ENCODE data around the gene DHH. TPM values are rescaled to one million over a fixed set of nuclear protein-coding genes. Genes with fewer than 3 reads are reported as not detected.
A peak's percentile ranks its signal among the peaks of the same experiment; 100 is the strongest.

DHH gene
- total and polyA plus RNA-seq, 10 of the 15 experiments (the other 5 are each of a cell fraction or from before 2014, with no cell fraction given), result 0.01 TPM; not detected in 9

DNA sequence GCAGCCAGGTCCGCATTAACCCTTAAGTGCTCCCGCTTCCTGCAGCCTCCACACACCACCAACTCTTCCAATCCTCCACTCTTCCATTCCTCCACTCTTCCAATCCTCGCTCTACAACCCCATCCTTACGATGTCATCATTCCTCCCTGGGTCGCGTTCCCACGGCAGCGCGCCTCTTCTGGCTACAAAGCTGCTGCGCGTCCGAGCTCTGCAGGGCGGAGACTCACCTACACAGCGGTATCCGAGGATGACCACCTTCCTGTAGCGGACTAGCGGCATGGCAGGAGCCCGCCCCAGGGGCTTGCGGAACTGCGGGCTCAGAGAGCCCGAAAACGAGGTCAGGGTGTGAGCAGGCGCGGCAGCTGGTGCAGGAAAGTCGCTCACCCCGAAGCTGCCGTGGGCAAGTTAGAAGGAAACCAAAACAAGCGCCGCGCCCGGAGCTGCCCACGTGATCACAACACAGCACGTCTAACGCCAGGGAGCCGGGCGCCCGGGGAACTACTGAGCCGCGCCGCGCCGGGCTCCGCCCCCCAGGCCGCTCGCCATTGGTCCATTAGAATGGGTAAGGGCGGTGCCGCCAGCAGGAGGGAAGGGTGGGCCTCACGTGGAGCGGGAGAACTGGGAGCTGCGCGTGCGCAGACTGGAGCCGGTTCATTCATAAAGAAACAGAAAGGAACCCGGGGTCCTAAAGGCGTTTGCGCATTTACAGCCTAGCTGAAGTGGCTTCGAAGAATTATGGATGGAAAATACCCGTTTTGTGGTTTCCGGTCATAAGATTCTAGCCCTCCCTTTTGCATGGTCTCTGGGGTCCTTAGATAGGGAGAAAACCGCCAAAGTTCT, 24.9 kb downstream of the DHH start, which contains the start of gene RHEBL1 (continued):
- no peak; the same call in 1 of the 2 replicates for TF ChIP-seq RFX5 (IDR thresholded peaks at IDR 0.05; ENCODE audit: low read depth, low read length)
- peak; percentile 79 for TF ChIP-seq POLR2A (IDR thresholded peaks at IDR 0.05; ENCODE audit: low read depth, low read length)
- TF ChIP-seq, protein P1, sequence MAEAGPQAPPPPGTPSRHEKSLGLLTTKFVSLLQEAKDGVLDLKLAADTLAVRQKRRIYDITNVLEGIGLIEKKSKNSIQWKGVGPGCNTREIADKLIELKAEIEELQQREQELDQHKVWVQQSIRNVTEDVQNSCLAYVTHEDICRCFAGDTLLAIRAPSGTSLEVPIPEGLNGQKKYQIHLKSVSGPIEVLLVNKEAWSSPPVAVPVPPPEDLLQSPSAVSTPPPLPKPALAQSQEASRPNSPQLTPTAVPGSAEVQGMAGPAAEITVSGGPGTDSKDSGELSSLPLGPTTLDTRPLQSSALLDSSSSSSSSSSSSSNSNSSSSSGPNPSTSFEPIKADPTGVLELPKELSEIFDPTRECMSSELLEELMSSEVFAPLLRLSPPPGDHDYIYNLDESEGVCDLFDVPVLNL (IDR thresholded peaks at IDR 0.05; ENCODE audit: low read depth, low read length), result peak; percentile 76
- TF ChIP-seq, protein P2, sequence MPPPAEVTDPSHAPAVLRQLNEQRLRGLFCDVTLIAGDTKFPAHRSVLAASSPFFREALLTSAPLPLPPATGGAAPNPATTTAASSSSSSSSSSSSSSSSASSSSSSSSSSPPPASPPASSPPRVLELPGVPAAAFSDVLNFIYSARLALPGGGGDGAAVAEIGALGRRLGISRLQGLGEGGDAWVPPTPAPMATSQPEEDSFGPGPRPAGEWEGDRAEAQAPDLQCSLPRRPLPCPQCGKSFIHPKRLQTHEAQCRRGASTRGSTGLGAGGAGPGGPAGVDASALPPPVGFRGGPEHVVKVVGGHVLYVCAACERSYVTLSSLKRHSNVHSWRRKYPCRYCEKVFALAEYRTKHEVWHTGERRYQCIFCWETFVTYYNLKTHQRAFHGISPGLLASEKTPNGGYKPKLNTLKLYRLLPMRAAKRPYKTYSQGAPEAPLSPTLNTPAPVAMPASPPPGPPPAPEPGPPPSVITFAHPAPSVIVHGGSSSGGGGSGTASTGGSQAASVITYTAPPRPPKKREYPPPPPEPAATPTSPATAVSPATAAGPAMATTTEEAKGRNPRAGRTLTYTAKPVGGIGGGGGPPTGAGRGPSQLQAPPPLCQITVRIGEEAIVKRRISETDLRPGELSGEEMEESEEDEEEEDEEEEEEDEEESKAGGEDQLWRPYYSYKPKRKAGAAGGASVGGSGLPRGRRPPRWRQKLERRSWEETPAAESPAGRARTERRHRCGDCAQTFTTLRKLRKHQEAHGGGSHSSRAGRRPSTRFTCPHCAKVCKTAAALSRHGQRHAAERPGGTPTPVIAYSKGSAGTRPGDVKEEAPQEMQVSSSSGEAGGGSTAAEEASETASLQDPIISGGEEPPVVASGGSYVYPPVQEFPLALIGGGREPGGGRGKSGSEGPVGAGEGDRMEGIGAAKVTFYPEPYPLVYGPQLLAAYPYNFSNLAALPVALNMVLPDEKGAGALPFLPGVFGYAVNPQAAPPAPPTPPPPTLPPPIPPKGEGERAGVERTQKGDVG (CRISPR knock-in tag; IDR thresholded peaks at IDR 0.05), result no peak
- no peak for TF ChIP-seq TARDBP (IDR thresholded peaks at IDR 0.05; ENCODE audit: borderline replicate concordance)
- peak; percentile 94 to 95 for TF ChIP-seq BHLHE40 (IDR thresholded peaks at IDR 0.05; ENCODE audit: borderline replicate concordance in 1 of 2, low read depth in 2 of 2, low read length in 1 of 2)
- TF ChIP-seq NBN (IDR thresholded peaks at IDR 0.05), result no peak; the same call in none of the 2 replicates
- no peak for TF ChIP-seq CHD2 (IDR thresholded peaks at IDR 0.05; ENCODE audit: borderline replicate concordance, low read depth, low read length)
- peak; percentile 34 for TF ChIP-seq KLF5 (IDR thresholded peaks at IDR 0.05; ENCODE audit: partially characterized antibody)
- peak in 1 of 2 experiments; percentile 30; a peak in 1 of 4 replicates for TF ChIP-seq EP300 (IDR thresholded peaks at IDR 0.05; ENCODE audit: borderline replicate concordance in 1 of 2, control insufficient read depth in 1 of 2, low read depth in 2 of 2, low read length in 2 of 2)
- TF ChIP-seq, protein P3, sequence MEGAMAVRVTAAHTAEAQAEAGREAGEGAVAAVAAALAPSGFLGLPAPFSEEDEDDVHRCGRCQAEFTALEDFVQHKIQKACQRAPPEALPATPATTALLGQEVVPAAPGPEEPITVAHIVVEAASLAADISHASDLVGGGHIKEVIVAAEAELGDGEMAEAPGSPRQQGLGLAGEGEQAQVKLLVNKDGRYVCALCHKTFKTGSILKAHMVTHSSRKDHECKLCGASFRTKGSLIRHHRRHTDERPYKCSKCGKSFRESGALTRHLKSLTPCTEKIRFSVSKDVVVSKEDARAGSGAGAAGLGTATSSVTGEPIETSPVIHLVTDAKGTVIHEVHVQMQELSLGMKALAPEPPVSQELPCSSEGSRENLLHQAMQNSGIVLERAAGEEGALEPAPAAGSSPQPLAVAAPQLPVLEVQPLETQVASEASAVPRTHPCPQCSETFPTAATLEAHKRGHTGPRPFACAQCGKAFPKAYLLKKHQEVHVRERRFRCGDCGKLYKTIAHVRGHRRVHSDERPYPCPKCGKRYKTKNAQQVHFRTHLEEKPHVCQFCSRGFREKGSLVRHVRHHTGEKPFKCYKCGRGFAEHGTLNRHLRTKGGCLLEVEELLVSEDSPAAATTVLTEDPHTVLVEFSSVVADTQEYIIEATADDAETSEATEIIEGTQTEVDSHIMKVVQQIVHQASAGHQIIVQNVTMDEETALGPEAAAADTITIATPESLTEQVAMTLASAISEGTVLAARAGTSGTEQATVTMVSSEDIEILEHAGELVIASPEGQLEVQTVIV (IDR thresholded peaks at IDR 0.05; ENCODE audit: borderline replicate concordance, partially characterized antibody), result no peak
- no peak for TF ChIP-seq CBX5 (IDR thresholded peaks at IDR 0.05; ENCODE audit: low read depth)
- TF ChIP-seq NFXL1 (IDR thresholded peaks at IDR 0.05; ENCODE audit: borderline replicate concordance), result no peak
- peak; percentile 79 for TF ChIP-seq NRF1 (conservative IDR thresholded peaks at IDR 0.05; ENCODE audit: low read depth, low read length)
- TF ChIP-seq, protein P4, sequence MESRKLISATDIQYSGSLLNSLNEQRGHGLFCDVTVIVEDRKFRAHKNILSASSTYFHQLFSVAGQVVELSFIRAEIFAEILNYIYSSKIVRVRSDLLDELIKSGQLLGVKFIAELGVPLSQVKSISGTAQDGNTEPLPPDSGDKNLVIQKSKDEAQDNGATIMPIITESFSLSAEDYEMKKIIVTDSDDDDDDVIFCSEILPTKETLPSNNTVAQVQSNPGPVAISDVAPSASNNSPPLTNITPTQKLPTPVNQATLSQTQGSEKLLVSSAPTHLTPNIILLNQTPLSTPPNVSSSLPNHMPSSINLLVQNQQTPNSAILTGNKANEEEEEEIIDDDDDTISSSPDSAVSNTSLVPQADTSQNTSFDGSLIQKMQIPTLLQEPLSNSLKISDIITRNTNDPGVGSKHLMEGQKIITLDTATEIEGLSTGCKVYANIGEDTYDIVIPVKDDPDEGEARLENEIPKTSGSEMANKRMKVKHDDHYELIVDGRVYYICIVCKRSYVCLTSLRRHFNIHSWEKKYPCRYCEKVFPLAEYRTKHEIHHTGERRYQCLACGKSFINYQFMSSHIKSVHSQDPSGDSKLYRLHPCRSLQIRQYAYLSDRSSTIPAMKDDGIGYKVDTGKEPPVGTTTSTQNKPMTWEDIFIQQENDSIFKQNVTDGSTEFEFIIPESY (IDR thresholded peaks at IDR 0.05), result no peak
- TF ChIP-seq ZBED1 (IDR thresholded peaks at IDR 0.05; ENCODE audit: borderline replicate concordance), result no peak
- no peak for TF ChIP-seq MYB (IDR thresholded peaks at IDR 0.05; ENCODE audit: borderline replicate concordance, low read depth, low read length)
